Measurements from ENCODE around the gene DLD. TPM values are rescaled to one million over a fixed set of nuclear protein-coding genes. Genes with fewer than 3 reads are reported as not detected.

The DLD gene
- total and polyA plus RNA-seq, 2 of the 8 experiments (the other 6 are each of a cell fraction or from before 2014, with no cell fraction given), result 63.7 to 88.5 TPM

DNA sequence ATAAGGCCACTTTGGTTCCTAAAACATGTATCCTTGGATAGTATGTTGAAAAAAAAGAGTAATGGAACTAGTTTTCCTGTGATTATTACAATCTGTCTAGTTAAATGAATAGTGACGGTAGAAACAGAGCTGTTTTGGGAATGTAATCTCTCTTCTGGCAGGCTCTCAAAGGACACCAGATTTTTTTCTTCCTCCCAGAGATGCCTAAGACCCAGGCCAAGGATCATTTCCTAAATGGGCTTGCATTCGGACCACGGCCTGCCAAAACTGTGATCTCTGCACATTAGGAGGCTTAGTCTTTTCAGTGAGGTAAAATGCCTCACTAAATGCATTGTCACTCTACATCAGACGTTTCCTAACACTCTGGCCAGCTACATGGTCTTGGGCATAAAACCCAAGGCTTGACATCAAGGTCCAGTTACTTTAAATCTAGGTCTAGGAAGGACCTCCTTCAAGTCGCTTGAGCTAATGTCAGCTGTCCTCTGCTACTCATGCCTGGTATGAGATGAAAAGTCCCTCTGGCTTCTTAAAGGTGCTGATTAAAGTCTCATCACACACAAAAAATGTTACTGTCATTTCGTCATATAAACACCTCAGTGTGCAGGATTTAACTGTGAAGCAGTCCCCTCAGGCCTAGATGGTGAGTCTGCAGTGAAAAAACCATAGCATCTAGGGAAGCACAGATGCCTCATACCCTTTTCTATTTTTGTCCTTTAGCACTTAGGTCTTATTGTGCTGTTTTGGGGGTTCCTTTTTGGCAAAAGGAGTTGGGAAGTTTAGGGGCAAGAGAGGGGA lies 47.7 kb downstream of the DLD start (continued):
- no peak for TF ChIP-seq ATF3 (IDR thresholded peaks at IDR 0.05; ENCODE audit: insufficient read depth, low read depth, low read length)
- TF ChIP-seq, protein P1, sequence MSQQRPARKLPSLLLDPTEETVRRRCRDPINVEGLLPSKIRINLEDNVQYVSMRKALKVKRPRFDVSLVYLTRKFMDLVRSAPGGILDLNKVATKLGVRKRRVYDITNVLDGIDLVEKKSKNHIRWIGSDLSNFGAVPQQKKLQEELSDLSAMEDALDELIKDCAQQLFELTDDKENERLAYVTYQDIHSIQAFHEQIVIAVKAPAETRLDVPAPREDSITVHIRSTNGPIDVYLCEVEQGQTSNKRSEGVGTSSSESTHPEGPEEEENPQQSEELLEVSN (IDR thresholded peaks at IDR 0.05), result no peak

All from H1 (cell line).